Stimulated activated naive CD8-positive, alpha-beta T cell treated with anti-CD3 and anti-CD28 coated beads, Interleukin-15, Interleukin-2, amounts not matched to agents 100 ng/mL and 50 ng/mL, for 24 hours (primary cell): ENCODE results near the gene PCCA.
"Not testable (repeated sequence)": the region's sequence is repeated elsewhere in the genome, so short reads cannot be mapped to it uniquely, and the experiment has no call there.

Experiments used
- H3K27ac Mint-ChIP-seq: one replicate; pipeline ENCODE4 v1.8.0; 2021; ENCODE audit warnings: mild to moderate bottlenecking, mixed read lengths
- H3K27me3 Mint-ChIP-seq: one replicate; pipeline ENCODE4 v1.8.0; 2021; ENCODE audit warnings: mixed read lengths
- H3K36me3 Mint-ChIP-seq: one replicate; pipeline ENCODE4 v1.8.0; 2021; ENCODE audit warnings: low read depth, mixed read lengths
- H3K4me1 Mint-ChIP-seq: one replicate; pipeline ENCODE4 v1.8.0; 2021; ENCODE audit warnings: low read depth, mixed read lengths
- H3K4me3 Mint-ChIP-seq: one replicate; pipeline ENCODE4 v1.8.0; 2021; ENCODE audit warnings: mild to moderate bottlenecking, mixed read lengths
- H3K9me3 Mint-ChIP-seq: one replicate; pipeline ENCODE4 v1.8.0; 2021; ENCODE audit warnings: mixed read lengths

PCCA gene

GRCh38 chr13:100522618-100523309, 433.9 kb downstream of the PCCA start:
- Mint-ChIP-seq H3K9me3 (no peaks in the 10 kb centered on the region), H3K27ac (no peak overlapping the region), H3K4me1 (peaks cover 12% of the 10 kb centered on the region), H3K27me3 (no peaks in the 10 kb centered on the region), H3K36me3 (no peaks in the 10 kb centered on the region), H3K4me3 (no peak overlapping the region)

DNA sequence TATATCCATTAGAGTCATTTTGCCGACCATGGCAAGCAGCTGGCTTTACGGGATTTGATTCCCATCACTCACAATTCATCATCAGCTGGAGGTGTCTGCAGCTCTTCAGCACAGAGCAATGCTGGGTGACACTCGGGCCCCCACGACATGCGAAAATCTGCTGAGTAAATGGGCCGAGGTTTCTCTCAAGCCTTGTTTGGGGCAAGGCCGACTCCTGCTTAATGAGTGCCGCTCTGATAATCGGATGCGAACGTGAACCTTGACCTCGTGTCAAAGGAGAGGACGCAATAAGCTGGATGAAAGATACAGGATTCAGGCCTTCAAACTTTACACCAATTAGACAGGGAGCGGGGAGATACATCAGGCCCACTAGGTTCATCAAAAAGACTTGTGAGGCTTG, 434.5 kb downstream of the PCCA start:
- H3K4me1 Mint-ChIP-seq = peaks cover 12% of the 10 kb centered on the region
- no peak overlapping the region for H3K27ac Mint-ChIP-seq
- no peaks in the 10 kb centered on the region for H3K9me3 Mint-ChIP-seq
- no peak overlapping the region for H3K4me3 Mint-ChIP-seq
- no peaks in the 10 kb centered on the region for H3K36me3 Mint-ChIP-seq
- no peaks in the 10 kb centered on the region for H3K27me3 Mint-ChIP-seq

DNA sequence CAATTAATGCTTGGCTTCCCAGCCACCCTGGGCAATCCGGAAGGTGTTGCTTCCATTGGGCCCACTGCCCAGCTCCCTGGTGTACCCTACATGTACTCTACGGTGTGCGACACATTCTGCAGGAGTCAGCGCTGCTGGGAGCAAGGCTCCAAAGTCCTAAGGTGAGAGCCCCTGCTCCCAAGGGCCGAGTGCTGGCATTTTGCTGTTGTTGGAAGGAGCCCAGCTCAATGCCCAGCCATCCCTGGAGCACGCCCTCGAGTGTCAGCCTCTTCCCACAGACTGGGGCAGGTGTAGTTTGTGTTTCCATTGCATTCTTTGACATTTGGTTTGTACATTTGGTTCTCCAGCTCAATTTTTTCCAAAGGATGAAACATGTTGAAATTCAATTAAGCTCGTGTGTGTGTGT, 435.1 kb downstream of the PCCA start:
- H3K4me1 Mint-ChIP-seq = peaks cover 12% of the 10 kb centered on the region
- no peak overlapping the region for H3K27ac Mint-ChIP-seq
- no peak overlapping the region for H3K4me3 Mint-ChIP-seq
- no peaks in the 10 kb centered on the region for H3K9me3 Mint-ChIP-seq
- H3K36me3 Mint-ChIP-seq = no peaks in the 10 kb centered on the region
- no peaks in the 10 kb centered on the region for H3K27me3 Mint-ChIP-seq

DNA sequence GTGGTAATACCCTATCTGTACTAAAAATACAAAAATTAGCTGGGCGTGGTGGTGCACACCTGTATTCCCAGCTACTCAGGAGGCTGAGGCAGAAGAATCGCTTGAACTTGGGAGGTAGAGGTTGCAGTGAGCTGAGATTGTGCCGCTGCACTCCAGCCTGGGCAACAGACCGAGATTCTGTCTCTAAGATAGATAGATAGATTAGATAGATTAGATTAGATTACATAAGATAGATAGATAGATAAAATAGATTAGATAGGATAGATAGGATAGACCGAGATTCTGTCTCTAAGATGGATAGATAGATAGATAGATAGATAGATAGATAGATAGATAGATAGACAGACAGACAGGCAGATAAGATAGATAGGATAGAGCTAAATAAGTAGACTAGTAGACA, 435.8 kb downstream of the PCCA start:
- H3K36me3 Mint-ChIP-seq, H3K27ac Mint-ChIP-seq, H3K4me3 Mint-ChIP-seq, H3K9me3 Mint-ChIP-seq, H3K27me3 Mint-ChIP-seq: not testable (repeated sequence)
- H3K4me1 Mint-ChIP-seq = peaks cover 12% of the 10 kb centered on the region

- no peaks in the 10 kb centered on the region for H3K36me3 Mint-ChIP-seq
- no peak overlapping the region for H3K27ac Mint-ChIP-seq
- no peaks in the 10 kb centered on the region for H3K27me3 Mint-ChIP-seq
- H3K4me1 Mint-ChIP-seq = peaks cover 12% of the 10 kb centered on the region
- no peaks in the 10 kb centered on the region for H3K9me3 Mint-ChIP-seq
- H3K4me3 Mint-ChIP-seq = no peak overlapping the region
These were observed 436.8 kb downstream of the PCCA start for GRCh38 chr13:100525453-100526317.

- Mint-ChIP-seq H3K4me3 (no peak overlapping the region), H3K4me1 (peaks cover 9% of the 10 kb centered on the region), H3K36me3 (peaks cover under 1% of the 10 kb centered on the region), H3K27ac (no peak overlapping the region), H3K9me3 (no peaks in the 10 kb centered on the region), H3K27me3 (no peaks in the 10 kb centered on the region)
These were observed 437.6 kb downstream of the PCCA start for GRCh38 chr13:100526318-100527000.

GRCh38 chr13:100527644-100528043, 438.8 kb downstream of the PCCA start:
- no peak overlapping the region for H3K4me3 Mint-ChIP-seq
- H3K9me3 Mint-ChIP-seq = no peaks in the 10 kb centered on the region
- peaks cover 4% of the 10 kb centered on the region for H3K36me3 Mint-ChIP-seq
- H3K27me3 Mint-ChIP-seq = no peaks in the 10 kb centered on the region
- no peak overlapping the region for H3K27ac Mint-ChIP-seq
- H3K4me1 Mint-ChIP-seq = no peaks in the 10 kb centered on the region

DNA sequence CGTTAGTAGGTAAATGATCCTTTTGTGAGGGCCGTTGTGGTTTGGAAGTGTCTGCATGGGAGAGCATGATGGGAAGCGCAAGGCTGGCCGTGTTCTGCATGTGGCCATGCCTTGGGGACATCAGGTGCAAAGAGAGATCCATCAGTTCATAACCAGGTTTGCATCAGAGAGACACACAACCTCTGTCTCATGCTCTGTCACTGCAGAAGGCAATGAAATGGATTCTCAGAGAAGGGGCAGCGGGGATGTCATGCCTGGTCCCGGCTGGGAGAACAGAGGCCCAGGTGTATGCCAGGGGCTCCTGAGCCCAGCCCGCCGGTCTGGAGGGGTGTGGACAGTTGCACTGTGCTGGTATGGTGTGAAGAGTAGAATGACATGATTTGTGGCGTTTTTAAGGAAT, 439.5 kb downstream of the PCCA start:
- H3K27me3 Mint-ChIP-seq = no peaks in the 10 kb centered on the region
- no peak overlapping the region for H3K4me3 Mint-ChIP-seq
- peaks cover 4% of the 10 kb centered on the region for H3K36me3 Mint-ChIP-seq
- no peaks in the 10 kb centered on the region for H3K9me3 Mint-ChIP-seq
- no peak overlapping the region for H3K27ac Mint-ChIP-seq
- no peaks in the 10 kb centered on the region for H3K4me1 Mint-ChIP-seq

DNA sequence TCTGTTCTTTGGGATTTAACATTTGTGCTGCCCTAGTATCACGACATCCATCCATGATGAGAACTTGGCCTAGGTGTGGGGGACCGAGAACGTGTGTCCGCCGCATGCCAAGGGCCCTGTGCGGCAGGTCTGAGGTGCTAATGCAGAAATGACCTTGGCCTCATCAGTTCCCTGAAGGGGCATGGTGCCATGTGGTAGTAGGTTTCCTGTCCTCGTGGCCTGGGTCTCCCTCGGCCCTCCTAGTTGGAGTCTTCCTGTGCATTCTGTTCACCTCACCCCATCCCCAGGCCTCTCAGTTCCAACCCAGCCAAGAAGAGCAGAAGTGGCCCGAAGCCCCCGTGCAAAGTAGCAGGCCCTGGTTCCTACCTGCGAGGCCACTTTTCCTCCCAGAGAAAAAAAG, 439.9 kb downstream of the PCCA start:
- Mint-ChIP-seq H3K36me3 (peaks cover 4% of the 10 kb centered on the region), H3K4me1 (no peaks in the 10 kb centered on the region), H3K4me3 (no peak overlapping the region), H3K27me3 (no peaks in the 10 kb centered on the region), H3K9me3 (no peaks in the 10 kb centered on the region), H3K27ac (no peak overlapping the region)

DNA sequence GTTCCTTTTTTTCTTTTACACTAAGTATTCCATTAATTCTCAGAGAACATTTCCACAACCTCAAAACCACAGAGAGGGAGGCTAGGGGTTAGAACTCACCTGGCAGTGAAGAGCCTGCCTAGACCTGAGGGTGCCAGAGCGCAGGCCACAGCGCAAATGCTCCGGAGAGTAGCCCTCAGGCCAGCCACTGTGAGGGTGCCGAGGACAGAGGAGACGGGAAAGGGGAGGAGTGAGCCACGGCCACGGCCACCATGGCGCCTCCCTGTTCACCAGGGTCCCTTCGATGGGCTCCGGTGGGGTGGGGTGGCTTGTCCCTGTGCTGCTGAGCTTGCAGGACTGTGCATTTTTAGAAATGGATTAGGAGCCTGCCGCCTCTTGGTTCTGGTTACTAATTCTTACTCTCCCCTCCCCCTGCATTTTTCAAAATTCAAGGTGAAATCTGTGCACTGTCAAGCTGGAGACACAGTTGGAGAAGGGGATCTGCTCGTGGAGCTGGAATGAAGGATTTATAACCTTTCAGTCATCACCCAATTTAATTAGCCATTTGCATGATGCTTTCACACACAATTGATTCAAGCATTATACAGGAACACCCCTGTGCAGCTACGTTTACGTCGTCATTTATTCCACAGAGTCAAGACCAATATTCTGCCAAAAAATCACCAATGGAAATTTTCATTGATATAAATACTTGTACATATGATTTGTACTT, 440.9 kb downstream of the PCCA start:
- no peak overlapping the region for H3K4me3 Mint-ChIP-seq
- H3K36me3 Mint-ChIP-seq = peaks cover 4% of the 10 kb centered on the region
- no peaks in the 10 kb centered on the region for H3K9me3 Mint-ChIP-seq
- no peaks in the 10 kb centered on the region for H3K27me3 Mint-ChIP-seq
- H3K4me1 Mint-ChIP-seq = no peaks in the 10 kb centered on the region
- no peak overlapping the region for H3K27ac Mint-ChIP-seq

DNA sequence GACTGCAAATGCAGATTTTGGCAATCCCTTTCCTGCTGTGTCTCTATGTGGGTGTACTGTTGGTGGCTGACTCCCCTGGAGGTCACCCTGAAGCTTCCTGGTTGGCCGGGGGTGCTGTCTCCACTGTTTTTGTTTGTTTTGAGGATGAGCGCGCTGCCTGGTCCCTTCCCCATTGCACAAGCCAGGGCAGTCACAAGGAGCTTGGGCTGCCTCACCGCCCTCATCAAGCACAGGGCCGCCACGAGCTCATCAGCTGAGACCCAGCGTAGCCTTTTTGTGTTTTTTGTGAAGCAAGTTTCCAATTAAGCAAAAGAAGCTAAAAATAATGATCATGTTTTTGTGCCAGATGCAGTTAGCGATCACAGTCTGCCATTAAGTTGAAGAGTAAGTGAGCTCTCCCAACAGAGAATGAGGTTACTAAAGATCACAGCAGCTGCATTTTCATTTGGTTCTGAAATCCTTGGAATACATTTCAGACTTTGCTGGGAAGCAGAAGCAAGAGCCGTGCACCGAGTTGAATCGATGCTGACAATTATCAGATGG, 441.8 kb downstream of the PCCA start:
- peaks cover 4% of the 10 kb centered on the region for H3K36me3 Mint-ChIP-seq
- H3K27me3 Mint-ChIP-seq = no peaks in the 10 kb centered on the region
- H3K4me3 Mint-ChIP-seq = no peak overlapping the region
- no peak overlapping the region for H3K27ac Mint-ChIP-seq
- no peaks in the 10 kb centered on the region for H3K9me3 Mint-ChIP-seq
- no peaks in the 10 kb centered on the region for H3K4me1 Mint-ChIP-seq

DNA sequence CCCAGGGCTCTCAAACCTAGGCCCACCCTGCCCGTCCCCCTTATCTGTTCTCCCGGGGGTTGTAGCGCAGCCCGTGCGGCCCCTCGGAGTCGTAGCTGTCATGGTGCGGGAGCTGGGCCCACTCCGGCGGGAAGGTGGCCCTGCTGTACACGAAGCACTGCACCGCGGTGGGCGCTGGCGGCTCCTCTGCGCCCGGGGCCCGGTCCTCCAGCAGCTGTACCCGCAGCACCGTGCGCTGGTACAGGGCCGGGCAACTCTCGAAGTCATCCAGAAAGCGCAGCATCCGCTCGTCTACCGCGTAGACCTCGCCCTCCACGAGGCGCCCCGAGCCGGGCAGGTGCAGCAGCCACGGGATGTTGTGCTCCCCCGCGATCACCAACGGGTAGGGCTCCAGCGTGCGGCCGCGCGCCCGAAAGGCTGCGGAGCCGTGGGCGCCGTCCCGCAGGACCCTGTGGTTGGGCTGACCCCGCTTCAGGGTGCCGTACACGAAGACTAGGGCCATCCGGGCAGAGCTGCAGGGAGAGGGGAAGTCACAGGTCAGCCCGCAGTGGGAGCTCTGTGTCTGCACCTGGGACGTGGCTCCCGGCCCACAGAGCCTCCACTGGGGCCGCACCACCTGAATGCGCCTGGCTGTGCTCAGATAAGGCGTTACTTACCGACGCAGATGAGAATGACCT, 443.3 kb downstream of the PCCA start:
- no peaks in the 10 kb centered on the region for H3K9me3 Mint-ChIP-seq
- peaks cover 2% of the 10 kb centered on the region for H3K4me1 Mint-ChIP-seq
- H3K27ac Mint-ChIP-seq = no peak overlapping the region
- H3K4me3 Mint-ChIP-seq = no peak overlapping the region
- H3K27me3 Mint-ChIP-seq = no peaks in the 10 kb centered on the region
- H3K36me3 Mint-ChIP-seq = peaks cover 4% of the 10 kb centered on the region

DNA sequence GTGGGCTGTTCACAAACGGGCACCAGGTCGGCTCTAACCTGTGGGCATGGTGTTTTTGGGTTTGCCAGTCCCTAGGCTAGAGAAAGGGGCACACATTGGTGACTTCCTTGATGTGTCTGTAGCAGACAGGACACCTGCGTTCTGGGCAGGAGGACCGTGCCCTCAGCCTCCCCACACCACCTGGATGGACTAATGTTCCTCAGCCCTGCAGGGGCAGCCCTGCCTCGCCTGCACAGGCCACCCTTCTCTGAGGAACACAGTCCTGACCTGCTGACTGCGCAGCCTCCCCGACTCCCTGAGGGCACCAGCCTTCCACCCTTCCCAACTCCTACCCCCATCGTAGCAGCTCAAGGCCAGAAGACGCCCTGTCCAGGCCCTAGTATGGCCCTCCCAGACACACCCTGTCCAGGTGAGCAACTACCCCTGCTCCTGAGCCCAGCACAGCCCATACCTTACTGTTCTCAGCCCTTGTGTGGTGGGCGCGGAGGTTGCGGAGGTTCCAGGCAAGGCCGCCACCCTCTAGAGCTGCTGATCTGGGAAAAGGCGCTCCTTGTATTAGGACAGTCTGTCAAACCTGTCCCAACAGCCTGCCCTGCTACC, 444.0 kb downstream of the PCCA start:
- no peaks in the 10 kb centered on the region for H3K27me3 Mint-ChIP-seq
- H3K9me3 Mint-ChIP-seq = no peaks in the 10 kb centered on the region
- peaks cover 8% of the 10 kb centered on the region for H3K4me1 Mint-ChIP-seq
- no peak overlapping the region for H3K4me3 Mint-ChIP-seq
- peaks cover 4% of the 10 kb centered on the region for H3K36me3 Mint-ChIP-seq
- H3K27ac Mint-ChIP-seq = no peak overlapping the region

GRCh38 chr13:100533588-100534041, 444.7 kb downstream of the PCCA start:
- peaks cover 13% of the 10 kb centered on the region for H3K4me1 Mint-ChIP-seq

More at GRCh38 chr13:100533588-100534041, 444.7 kb downstream of the PCCA start:
- Mint-ChIP-seq H3K4me3 (no peak overlapping the region), H3K36me3 (peaks cover 4% of the 10 kb centered on the region), H3K27ac (no peak overlapping the region), H3K9me3 (no peaks in the 10 kb centered on the region), H3K27me3 (no peaks in the 10 kb centered on the region)
